SU-DHL-6 (cell line): ENCODE data around the gene CHCHD1.

Experiments
- H2AFZ ChIP-seq: fragments of 200-600 bp; sonication (generic); 2 replicates; pipeline ENCODE4 v1.6.1; 2014; ENCODE audit warnings: low read depth, mild to moderate bottlenecking, moderate library complexity, mixed read lengths, antibody characterized with exemption, low read length; ENCODE audit not compliant: severe bottlenecking
- H3F3A ChIP-seq: fragments of 200-600 bp; shearing (Covaris generic); 2 replicates; pipeline ENCODE4 v1.6.0; 2016; ENCODE audit warnings: antibody characterized with exemption, mild to moderate bottlenecking; ENCODE audit not compliant: insufficient read depth
- H3K27ac ChIP-seq: fragments of 200-600 bp; sonication (generic); 2 replicates; pipeline ENCODE4 v1.5.1; 2016; ENCODE audit warnings: low read depth, mild to moderate bottlenecking, low read length, moderate library complexity, mixed read lengths
- H3K27me3 ChIP-seq: fragments of 200-600 bp; sonication (generic), shearing (Covaris generic); 2 replicates; pipeline ENCODE4 v1.6.0; 2014; ENCODE audit warnings: mild to moderate bottlenecking, low read length
- H3K36me3 ChIP-seq: fragments of 200-600 bp; sonication (generic); 2 replicates; pipeline ENCODE4 v1.6.1; 2014; ENCODE audit warnings: mild to moderate bottlenecking, low read length, mixed read lengths
- H3K4me2 ChIP-seq: fragments of 300-600, 200-600 bp; shearing (Covaris generic), sonication (generic); 2 replicates; pipeline ENCODE4 v1.6.0; 2014; ENCODE audit warnings: low read length, low read depth, mild to moderate bottlenecking; ENCODE audit not compliant: poor library complexity, severe bottlenecking
- H3K4me3 ChIP-seq: fragments of 200-600 bp; sonication (generic); 2 replicates; pipeline ENCODE4 v1.5.1; 2014; ENCODE audit warnings: antibody characterized with exemption, low read length, mild to moderate bottlenecking, mixed read lengths; ENCODE audit not compliant: insufficient read depth, poor library complexity, severe bottlenecking
- H3K79me2 ChIP-seq: fragments of 200-600 bp; sonication (generic); 2 replicates; pipeline ENCODE4 v1.6.1; 2014; ENCODE audit warnings: mild to moderate bottlenecking, low read length, moderate library complexity; ENCODE audit not compliant: insufficient read depth
- H3K9ac ChIP-seq: fragments of 200-600 bp; sonication (generic); 2 replicates; pipeline ENCODE4 v1.7.0; 2014; ENCODE audit warnings: mild to moderate bottlenecking, low read length
- H3K9me2 ChIP-seq: fragments of 200-600 bp; sonication (generic); replicated peaks from 2 replicates; pipeline ENCODE4 v1.6.1; 2014; ENCODE audit warnings: low read length; ENCODE audit not compliant: insufficient read depth
- H3K9me3 ChIP-seq: fragments of 200-600 bp; sonication (generic); 2 replicates; pipeline ENCODE4 v1.6.1; 2014; ENCODE audit warnings: low read length, mixed read lengths; ENCODE audit not compliant: insufficient read depth
- H4K20me1 ChIP-seq: fragments of 200-600 bp; sonication (generic); 2 replicates; pipeline ENCODE4 v1.6.1; 2014; ENCODE audit warnings: low read depth, mild to moderate bottlenecking, antibody characterized with exemption, low read length, moderate library complexity, mixed read lengths
- EZH2phosphoT487 ChIP-seq: fragments of 200-600 bp; sonication (generic), shearing (Covaris generic); conservative IDR thresholded peaks from 2 replicates; pipeline ENCODE4 v1.6.1; 2018; ENCODE audit warnings: mild to moderate bottlenecking, antibody characterized with exemption, low read length, moderate library complexity, mixed read lengths
- TF ChIP-seq, protein P1 (sequence below): fragments of 200-600 bp; sonication (generic); IDR thresholded peaks from one replicate; pipeline ENCODE4 v1.5.1; 2017; ENCODE audit warnings: antibody characterized with exemption, mild to moderate bottlenecking, low read length, moderate library complexity; ENCODE audit not compliant: insufficient read depth, poor library complexity, severe bottlenecking

Gene CHCHD1

DNA sequence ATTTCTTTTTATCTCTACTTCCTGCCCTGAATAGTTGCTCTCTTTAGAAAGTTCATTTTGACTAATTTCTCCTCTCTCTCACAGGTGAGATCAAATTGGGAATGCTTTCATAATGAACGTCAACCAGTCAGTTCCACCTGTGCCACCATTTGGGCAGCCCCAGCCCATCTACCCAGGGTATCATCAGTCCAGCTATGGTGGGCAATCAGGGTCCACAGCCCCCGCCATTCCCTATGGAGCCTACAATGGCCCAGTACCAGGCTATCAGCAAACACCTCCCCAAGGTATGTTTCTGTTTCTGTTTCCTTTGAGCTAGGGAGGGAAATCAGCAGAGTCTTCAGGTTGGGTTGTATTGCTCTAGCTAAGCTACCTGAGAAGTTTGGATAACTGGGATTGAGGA lies 35.1 kb upstream of the CHCHD1 start:
- no peak overlapping the region for H3K9ac ChIP-seq

DNA sequence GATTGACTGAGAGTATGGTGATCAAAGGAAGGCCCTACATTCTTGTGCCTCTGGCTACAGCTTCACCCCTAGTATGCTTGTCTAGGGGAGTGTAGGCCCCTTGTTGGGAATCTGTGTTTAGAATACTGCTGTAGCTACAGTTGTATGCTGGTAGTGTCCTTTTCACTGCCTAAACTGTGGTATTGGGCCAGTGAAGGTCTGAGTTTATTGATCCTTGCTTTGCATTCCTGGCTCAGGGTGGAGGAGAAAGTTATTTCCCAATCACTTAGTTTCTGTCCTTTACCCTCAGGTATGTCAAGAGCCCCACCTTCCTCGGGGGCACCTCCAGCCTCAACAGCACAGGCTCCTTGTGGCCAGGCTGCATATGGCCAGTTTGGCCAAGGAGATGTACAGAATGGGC lies 31.0 kb upstream of the CHCHD1 start:
- H3K36me3 ChIP-seq, result peaks cover 9% of the 10 kb centered on the region; the same call in 1 of the 2 replicates
- H3K79me2 ChIP-seq, result peaks cover 37% of the 10 kb centered on the region
- no peak overlapping the region for H3K4me2 ChIP-seq

More for the DNA sequence above, 35.1 kb upstream of the CHCHD1 start:
- H3K79me2 ChIP-seq, result peaks cover 72% of the 10 kb centered on the region
- H3K9me3 ChIP-seq, result no peaks in the 10 kb centered on the region
- H3F3A ChIP-seq, result no peaks in the 10 kb centered on the region
- no peaks in the 10 kb centered on the region for H3K9me2 ChIP-seq
- no peak overlapping the region for H2AFZ ChIP-seq
- 0 out of 2 replicates have a peak, but pooled peaks cover 6% of the 10 kb centered on the region for H3K36me3 ChIP-seq
- H3K27me3 ChIP-seq, result no peaks in the 10 kb centered on the region
- no peak overlapping the region for H3K4me2 ChIP-seq
- no peaks in the 10 kb centered on the region; the same call in 1 of the 2 replicates for H4K20me1 ChIP-seq
- no peak overlapping the region for H3K4me3 ChIP-seq
- no peak for TF ChIP-seq EZH2phosphoT487
- TF ChIP-seq, protein P1, sequence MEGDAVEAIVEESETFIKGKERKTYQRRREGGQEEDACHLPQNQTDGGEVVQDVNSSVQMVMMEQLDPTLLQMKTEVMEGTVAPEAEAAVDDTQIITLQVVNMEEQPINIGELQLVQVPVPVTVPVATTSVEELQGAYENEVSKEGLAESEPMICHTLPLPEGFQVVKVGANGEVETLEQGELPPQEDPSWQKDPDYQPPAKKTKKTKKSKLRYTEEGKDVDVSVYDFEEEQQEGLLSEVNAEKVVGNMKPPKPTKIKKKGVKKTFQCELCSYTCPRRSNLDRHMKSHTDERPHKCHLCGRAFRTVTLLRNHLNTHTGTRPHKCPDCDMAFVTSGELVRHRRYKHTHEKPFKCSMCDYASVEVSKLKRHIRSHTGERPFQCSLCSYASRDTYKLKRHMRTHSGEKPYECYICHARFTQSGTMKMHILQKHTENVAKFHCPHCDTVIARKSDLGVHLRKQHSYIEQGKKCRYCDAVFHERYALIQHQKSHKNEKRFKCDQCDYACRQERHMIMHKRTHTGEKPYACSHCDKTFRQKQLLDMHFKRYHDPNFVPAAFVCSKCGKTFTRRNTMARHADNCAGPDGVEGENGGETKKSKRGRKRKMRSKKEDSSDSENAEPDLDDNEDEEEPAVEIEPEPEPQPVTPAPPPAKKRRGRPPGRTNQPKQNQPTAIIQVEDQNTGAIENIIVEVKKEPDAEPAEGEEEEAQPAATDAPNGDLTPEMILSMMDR, result no peak
- H3K27ac ChIP-seq, result no peak overlapping the region

DNA sequence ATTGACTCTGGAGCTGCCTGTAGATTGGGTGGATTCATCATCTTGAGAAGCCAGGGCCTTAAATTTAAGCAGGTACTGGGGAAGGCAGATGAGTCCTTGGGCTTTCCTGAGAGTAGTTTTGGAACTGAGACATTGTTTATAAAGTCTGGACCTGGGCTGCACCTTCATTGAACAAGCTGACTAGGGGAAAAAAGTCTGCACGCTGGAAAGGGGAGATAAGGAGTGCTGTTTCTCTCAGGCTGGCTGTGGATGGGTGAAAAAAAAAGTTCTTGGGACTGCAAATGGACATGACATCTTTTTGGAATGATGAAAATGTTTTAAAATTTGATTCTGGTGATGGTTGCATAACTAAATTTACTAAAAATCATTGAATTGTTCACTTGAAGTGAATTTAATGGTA lies 25.7 kb upstream of the CHCHD1 start:
- Histone ChIP-seq H3F3A (no peaks in the 10 kb centered on the region), H2AFZ (no peak overlapping the region), H3K9me3 (no peaks in the 10 kb centered on the region), H3K27me3 (no peaks in the 10 kb centered on the region), H3K36me3 (peaks cover 3% of the 10 kb centered on the region; the same call in 1 of the 2 replicates), H3K4me2 (no peak overlapping the region), H3K9me2 (no peaks in the 10 kb centered on the region), H4K20me1 (no peaks in the 10 kb centered on the region), H3K4me3 (no peak overlapping the region), H3K27ac (no peak overlapping the region), H3K79me2 (no peaks in the 10 kb centered on the region), H3K9ac (no peak overlapping the region)
- no peak for TF ChIP-seq EZH2phosphoT487
- TF ChIP-seq, protein P1, result no peak

More for the DNA sequence above, 31.0 kb upstream of the CHCHD1 start:
- no peak for TF ChIP-seq EZH2phosphoT487
- TF ChIP-seq, protein P1, result no peak
- Histone ChIP-seq H3K27me3 (no peaks in the 10 kb centered on the region), H2AFZ (no peak overlapping the region), H3K9ac (no peak overlapping the region), H3K9me2 (no peaks in the 10 kb centered on the region), H3F3A (no peaks in the 10 kb centered on the region), H3K4me3 (no peak overlapping the region), H3K27ac (no peak overlapping the region), H3K9me3 (no peaks in the 10 kb centered on the region), H4K20me1 (no peaks in the 10 kb centered on the region; the same call in 1 of the 2 replicates)
